ENCODE data around the gene NEIL1.
"Not testable (repeated sequence)": the region's sequence is repeated elsewhere in the genome, so short reads cannot be mapped to it uniquely, and the experiment has no call there.

NEIL1 gene

DNA sequence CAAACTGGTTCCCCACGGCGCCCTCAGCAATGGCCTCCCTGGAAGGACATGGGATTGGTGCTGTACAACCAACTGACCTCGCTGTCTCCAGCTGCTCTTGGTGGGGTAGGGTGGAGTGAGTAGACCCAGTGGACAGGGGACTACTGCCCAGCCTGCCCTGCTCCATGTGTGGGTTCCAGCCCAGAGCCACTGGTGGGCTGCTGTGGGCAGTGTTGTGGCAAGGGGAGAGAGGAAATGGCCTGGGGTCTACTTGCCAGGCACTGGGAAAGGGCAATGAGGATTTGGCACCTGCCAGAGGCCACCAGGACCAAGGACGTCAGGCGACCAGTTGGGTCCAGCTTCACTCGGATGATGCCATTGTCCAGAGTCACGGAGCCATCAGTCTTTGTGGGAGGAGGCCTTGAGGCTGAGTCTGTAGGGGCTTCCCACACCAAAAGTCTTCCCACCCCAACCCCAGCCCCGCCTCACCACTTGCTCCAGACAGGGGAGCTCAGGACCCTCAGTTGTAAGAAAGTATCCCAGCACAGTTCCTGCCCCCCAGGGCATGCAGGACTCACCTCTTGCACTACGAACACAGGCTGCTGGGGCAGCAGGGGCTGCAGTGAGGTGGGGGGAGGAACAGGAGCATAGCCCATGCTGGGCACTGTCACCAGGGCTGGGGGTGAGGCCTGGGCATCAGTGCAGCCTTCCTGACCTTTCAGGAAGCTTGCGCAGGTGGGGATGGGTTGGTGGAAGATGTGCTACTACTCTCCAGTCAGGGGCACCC is 12.1 kb downstream of the NEIL1 start:
- no peak for DNase-seq

- no peak for DNase-seq
These were observed 12.9 kb downstream of the NEIL1 start for GRCh38 chr15:75359537-75360250.

DNA sequence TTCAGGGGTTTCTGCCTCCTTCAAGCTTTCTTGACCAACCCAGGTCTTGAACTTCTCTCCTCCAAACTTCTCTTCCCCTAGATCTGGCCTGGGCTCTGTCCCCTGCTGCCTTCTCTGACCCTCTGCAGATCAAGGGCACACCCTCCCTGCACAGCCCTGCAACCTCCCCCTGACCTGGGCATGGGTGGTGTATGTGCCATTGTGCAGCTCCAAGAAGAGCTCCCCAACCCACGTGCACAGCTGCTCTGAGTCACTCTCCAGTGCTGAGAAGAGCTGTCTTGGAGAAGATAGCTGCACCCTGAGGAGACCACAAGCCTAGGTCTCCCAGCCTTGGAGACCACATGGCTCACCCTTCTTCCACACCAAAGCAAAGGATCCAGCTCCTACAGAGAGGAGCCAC is 13.6 kb downstream of the NEIL1 start:
- no peak for DNase-seq

DNA sequence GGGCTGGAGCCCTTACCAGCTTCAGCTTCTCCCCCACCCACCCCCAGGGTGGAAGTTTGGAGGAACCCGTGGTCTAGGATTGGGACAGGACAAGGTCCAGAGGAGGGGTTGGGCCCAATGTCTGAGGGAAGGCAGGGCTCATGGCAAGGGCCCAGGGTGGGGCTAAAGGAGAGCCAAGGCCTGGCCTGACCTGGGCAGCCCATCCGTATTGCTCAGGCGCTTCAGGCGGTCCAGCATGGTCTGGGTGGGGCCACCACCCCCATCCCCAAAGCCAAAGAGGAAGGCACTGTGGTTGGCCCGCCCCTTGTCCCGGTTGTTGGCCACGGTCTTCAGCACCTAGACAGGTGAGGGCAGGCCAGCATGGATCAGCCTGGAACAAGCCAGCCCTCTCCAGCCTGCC is 14.0 kb downstream of the NEIL1 start:
- DNase-seq: no peak

DNA sequence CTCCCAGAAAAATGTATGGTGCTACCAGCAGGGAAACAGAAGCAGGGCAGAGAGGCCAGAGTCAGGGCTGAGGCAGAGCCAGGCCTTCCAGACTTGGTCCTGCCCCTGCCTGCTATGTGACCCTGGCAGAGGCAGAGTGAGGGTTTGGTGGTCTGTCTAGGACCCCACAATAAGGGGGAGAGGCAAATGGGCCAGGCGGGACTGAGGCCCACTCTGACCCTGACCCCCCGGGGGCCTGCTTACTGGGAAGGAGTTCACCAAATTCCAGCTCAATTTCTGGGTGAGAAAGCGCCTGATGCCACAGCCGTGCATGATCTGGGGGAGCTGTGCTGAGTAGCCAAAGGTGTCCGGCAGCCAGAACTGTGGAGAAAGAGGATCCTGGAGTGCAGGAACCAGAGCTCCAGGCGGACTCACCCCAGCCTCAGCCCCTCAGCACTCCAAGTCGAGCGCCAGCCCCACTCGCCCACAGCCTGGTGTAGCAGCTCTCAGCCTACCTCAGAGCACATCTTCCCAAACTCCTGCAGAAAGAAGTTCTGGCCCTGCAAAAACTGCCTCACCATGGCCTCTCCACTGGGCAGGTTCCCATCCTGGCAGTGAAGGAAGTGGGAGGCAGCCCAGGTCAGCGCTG is 14.6 kb downstream of the NEIL1 start:
- DNase-seq: no peak

DNA sequence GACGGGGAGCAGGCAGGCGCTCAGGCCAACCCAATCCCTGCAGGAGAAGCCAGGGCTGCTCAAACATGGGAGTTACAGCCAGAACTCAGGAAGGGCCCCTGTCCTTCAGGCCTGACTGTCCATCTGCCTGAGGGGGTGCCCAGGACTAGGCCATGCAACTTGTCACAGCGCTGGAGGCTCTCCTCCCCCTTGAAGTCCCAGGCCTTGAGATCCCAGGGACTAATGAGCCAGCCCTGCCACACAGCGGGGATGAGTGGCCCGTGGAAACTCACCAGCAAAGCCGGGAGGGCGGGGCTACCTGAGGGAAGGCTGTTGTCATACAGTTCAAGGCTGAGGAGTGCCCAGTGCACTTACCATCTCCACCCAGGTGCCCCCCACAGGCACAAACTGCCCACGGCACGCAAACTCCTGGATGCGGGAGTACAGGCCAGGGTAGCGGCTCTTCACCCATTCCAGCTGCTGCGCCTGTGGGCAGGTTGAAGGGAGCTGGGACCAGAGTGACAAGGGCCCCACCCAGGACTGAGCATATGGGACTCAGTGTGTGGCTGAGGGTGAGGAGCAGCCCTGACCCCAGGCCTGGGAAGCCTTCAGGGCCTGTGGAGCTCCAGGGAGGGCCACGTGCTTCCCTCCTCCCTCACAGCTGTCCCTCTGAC is 15.3 kb downstream of the NEIL1 start:
- DNase-seq: no peak

- no peak for DNase-seq
These were observed 15.9 kb downstream of the NEIL1 start for GRCh38 chr15:75362642-75363249.

DNA sequence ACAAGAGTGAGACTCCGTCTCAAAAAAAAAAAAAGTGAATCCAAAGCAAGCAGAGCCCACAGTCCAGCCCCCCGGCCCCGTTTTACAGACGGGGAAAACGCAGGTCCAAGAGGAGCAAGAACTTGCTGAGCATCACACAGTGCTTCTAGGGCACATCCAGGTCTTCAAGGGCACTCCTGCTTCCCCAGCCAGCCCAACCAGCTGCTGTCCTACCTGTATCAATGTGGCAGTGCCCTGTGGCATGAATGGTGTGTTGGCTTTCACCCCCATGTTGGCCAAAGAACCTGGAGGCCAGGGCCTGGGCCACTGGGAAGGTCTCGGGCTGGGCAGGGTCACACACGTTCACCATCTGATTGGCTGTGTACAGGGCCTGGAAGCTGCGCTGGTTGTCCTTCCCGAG is 16.9 kb downstream of the NEIL1 start:
- DNase-seq: no peak

DNA sequence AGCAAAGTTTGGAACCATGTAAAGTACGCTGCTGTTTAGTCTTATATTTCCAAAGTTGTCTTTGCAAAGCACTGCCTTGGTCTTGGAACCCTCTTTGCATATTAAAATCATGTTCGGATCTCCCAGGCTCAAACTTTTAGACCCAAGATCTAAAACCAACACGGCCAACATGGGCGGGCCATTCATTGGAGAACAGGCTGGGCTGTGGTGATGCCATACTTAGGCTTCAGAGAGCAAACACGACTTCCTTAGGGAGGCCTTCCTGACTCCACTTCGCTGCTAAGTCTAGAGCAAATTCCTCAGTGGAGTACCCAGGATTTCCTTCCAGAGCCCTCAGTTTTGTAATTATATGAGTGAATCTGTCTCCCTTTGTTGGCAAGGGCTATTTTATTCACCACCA is 18.0 kb downstream of the NEIL1 start:
- no peak for DNase-seq

DNA sequence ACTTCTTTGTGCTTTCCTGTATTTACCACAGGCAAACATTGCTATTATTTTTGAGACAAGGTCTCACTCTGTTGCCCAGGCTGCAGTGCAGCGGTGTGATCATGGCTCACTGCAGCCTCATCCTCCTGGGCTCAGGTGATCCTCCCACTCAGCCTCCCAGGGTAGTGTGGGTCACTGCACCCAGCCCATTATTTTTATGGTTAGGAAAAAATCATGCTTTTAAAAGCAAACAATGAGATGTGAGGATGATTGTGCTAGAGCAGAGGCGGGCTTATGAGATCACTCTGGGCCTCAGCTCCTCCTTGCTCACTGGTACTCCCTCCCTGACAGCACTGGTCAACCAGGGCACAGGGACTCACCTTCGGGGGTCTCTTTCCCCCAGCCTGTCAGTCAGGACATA is 19.3 kb downstream of the NEIL1 start:
- DNase-seq: no peak

DNA sequence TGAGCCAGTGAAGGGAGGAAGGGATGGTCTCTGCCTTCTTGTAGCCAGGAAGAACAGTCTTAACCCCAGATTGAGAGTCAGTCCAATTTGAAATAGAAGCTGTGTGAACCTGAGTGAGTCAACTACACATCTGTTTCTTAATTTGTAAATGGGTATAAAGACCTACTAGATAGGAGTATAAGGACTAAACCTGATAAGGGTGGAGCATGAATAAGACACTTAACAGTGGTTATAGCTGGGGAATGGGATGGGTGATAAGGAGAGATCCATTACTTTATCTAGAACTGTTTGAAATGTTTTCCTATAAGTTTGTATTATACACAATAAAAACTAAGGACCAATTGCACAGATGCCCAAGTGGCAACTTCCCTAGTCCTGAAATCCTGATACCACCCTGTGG is 20.2 kb downstream of the NEIL1 start:
- DNase-seq: no peak

DNA sequence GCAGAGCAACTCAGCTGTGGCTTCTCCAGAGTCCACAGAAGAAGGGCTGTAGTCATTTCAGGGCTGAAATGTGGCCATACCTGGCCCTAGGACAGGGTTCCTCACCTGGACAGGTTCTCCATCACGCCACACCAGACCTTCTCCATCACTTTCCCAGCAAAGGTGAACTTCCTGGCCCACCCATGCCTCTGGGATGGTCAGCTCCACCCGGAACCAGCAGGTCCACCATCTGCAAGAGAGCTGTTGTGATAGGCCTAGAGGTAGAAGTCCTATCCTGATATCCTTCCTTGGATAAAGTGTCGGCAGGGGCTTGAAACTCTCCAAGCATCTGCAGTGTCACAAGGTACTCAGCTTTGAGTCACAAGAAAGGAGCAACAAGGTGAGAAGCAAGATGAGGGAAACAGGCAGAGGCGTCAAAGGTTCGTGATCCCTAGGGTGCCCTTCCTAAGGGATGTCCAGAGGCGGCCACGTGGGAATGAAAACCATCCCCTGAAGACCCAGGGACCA is 20.6 kb downstream of the NEIL1 start:
- no peak for DNase-seq

- peak; percentile 88 for DNase-seq
These were observed 21.3 kb downstream of the NEIL1 start, which contains the start of gene MAN2C1 for GRCh38 chr15:75367913-75368688. MAN2C1 (minus strand) TSS chr15:75368607; CDS start chr15:75368583, 24 bp downstream.

- DNase-seq: no peak
These were observed 21.9 kb downstream of the NEIL1 start for GRCh38 chr15:75368689-75369239.

DNA sequence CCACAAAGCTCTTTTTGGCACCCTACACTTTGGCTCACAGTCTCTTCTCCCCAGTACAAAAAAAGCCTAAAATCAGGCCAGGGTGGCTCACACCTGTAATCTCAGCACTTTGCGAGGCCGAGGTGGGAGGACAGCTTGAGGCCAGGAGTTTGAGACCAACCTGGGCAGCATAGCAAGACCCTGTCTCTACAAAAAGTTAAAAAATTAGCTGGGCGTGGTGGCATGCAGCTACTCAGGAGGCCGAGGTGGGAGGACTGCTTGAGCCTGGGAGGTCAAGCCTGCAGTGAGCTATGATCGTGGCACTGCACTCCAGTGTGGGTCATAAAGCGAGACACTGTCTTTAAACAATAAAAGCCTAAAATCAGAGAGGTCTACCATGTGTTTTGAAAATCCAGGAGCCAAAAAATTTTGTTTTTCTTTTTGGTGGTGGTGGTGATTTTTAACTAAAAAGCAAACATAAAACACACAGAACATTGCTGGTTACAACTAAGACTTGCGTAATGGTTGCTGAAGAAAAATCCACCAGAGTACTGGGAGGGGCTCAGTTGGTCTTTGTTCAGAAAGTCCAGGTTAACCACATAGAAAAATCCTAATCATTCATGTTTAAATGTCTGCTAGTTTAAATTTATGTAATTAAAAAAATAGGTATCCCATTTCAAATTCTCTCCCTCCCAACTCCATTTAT is 23.2 kb downstream of the NEIL1 start:
- no peak for DNase-seq

DNA sequence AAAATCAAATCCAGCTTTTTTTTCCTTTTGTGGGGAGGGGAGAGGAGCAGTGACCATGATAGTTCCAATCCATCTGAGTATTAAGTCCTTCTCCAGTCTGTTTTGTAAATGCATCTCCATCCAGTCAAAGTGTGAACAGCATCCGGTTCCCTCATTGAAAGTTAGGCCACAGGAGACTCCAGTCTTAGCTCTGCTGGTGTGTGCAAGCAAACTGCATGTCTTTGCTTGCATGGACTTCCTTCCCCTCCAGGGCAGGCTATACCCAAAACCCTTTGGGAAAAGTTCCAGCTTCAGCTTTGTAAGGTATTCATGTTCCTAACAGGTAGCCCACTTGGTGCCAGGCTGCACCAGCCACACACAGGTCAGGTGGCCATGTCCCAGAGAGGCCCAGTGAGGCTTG is 24.6 kb downstream of the NEIL1 start:
- DNase-seq: no peak

GRCh38 chr15:75371901-75372688 is 25.3 kb downstream of the NEIL1 start:
- no peak for DNase-seq

DNA sequence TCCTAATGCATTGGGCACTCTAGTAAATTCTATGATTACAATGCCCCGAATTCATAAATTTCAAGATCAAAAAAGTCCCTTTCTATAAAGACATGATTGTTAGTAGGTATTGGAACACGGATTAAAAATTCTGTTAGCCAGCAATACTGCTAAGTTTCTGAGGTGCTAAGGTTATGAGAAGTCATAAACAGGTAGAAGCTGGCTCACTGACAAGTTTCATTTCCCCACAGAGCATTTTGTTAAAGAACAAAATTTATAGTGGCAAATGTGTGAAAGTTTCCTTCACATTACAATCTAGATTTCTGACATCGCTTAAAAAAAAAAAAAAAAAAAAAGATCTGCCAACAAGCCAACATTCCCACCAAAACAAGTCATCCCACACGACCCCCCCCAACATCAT is 33.9 kb downstream of the NEIL1 start:
- DNase-seq: no peak

GRCh38 chr15:75383986-75384385 is 37.1 kb downstream of the NEIL1 start:
- not testable (repeated sequence) for DNase-seq

- peak; percentile 0 for DNase-seq
These were observed 43.0 kb downstream of the NEIL1 start for GRCh38 chr15:75389791-75390382.
